Kidney epithelial cell (primary cell): Measurements from ENCODE around the gene HSF2BP. TPM values are rescaled to one million over a fixed set of nuclear protein-coding genes. Genes with fewer than 3 reads are reported as not detected.
"Not testable (repeated sequence)": the region's sequence is repeated elsewhere in the genome, so short reads cannot be mapped to it uniquely, and the experiment has no call there.

ENCODE experiments used
- DNase-seq: peaks from one replicate; pipeline ENCODE4 v3.0.0-alpha.2; 2010; ENCODE audit warnings: low read depth
- H3K27me3 ChIP-seq: 2 replicates; pipeline ENCODE4 v1.6.0; 2011; ENCODE audit warnings: low read length; ENCODE audit not compliant: control insufficient read depth, insufficient read depth
- H3K36me3 ChIP-seq: 2 replicates; pipeline ENCODE4 v1.5.1; 2011; ENCODE audit warnings: low read length; ENCODE audit not compliant: control insufficient read depth, insufficient read depth
- H3K4me3 ChIP-seq: 2 replicates; pipeline ENCODE4 v1.5.1; 2011; ENCODE audit warnings: low read depth, mild to moderate bottlenecking, control low read depth, low read length
- CTCF ChIP-seq: IDR thresholded peaks from 2 replicates; pipeline ENCODE4 v1.5.1; 2011; ENCODE audit warnings: mild to moderate bottlenecking, moderate library complexity, low read length, control low read depth, inconsistent platforms; ENCODE audit not compliant: insufficient read depth, poor library complexity, severe bottlenecking
- total RNA-seq: library from RNA; depleted of rRNA; stranded (reverse); fragments of >200 nt; gene quantifications from 2 replicates; pipeline ENCODE4 v1.2.3, GENCODE V29; 2015

The HSF2BP gene
- total RNA-seq, 1 donor from 2014 or later, result 3.5 TPM

GRCh38 chr21:43624339-43624738 is 34.9 kb downstream of the HSF2BP start:
- TF ChIP-seq CTCF, result no peak
- no peak for DNase-seq
- no peak overlapping the region for H3K4me3 ChIP-seq
- no peaks in the 10 kb centered on the region for H3K27me3 ChIP-seq
- H3K36me3 ChIP-seq, result no peaks in the 10 kb centered on the region

- Histone ChIP-seq H3K27me3 (no peaks in the 10 kb centered on the region), H3K4me3 (no peak overlapping the region)
- no peak for TF ChIP-seq CTCF
Measured at GRCh38 chr21:43623588-43623987, 35.7 kb downstream of the HSF2BP start.

GRCh38 chr21:43622796-43623195 is 36.5 kb downstream of the HSF2BP start:
- no peak for TF ChIP-seq CTCF
- Histone ChIP-seq H3K36me3 (no peaks in the 10 kb centered on the region), H3K4me3 (no peak overlapping the region), H3K27me3 (no peaks in the 10 kb centered on the region)
- no peak for DNase-seq

More at GRCh38 chr21:43623588-43623987, 35.7 kb downstream of the HSF2BP start:
- no peaks in the 10 kb centered on the region for H3K36me3 ChIP-seq
- no peak for DNase-seq

- no peaks in the 10 kb centered on the region for H3K36me3 ChIP-seq
- no peak for TF ChIP-seq CTCF
- DNase-seq, result no peak
- H3K27me3 ChIP-seq, result no peaks in the 10 kb centered on the region
- H3K4me3 ChIP-seq, result no peak overlapping the region
Measured at GRCh38 chr21:43619856-43620255, 39.4 kb downstream of the HSF2BP start.

- H3K36me3 ChIP-seq, result no peaks in the 10 kb centered on the region
- H3K4me3 ChIP-seq, result no peak overlapping the region
- no peak for DNase-seq
- no peaks in the 10 kb centered on the region for H3K27me3 ChIP-seq
- TF ChIP-seq CTCF, result no peak
Measured at GRCh38 chr21:43619344-43619743, 39.9 kb downstream of the HSF2BP start.

GRCh38 chr21:43618940-43619339 is 40.3 kb downstream of the HSF2BP start:
- Histone ChIP-seq H3K27me3 (no peaks in the 10 kb centered on the region), H3K4me3 (no peak overlapping the region), H3K36me3 (no peaks in the 10 kb centered on the region)
- TF ChIP-seq CTCF, result no peak
- no peak for DNase-seq

GRCh38 chr21:43616861-43617260 is 42.4 kb downstream of the HSF2BP start:
- not testable (repeated sequence) for H3K36me3 ChIP-seq, H3K4me3 ChIP-seq, DNase-seq, H3K27me3 ChIP-seq
